K562 (cell line): ENCODE measurements around the gene AAGAB. TPM values are rescaled to one million over a fixed set of nuclear protein-coding genes. Genes with fewer than 3 reads are reported as not detected.

Experiments
- CBX2 ChIP-seq: fragments of 200-600 bp; sonication (generic); IDR thresholded peaks from one replicate; pipeline ENCODE4 v1.6.1; 2012; ENCODE audit warnings: mild to moderate bottlenecking, low read length, inconsistent platforms; ENCODE audit not compliant: insufficient read depth, poor library complexity, severe bottlenecking
- ERF ChIP-seq: fragments of 450-650 bp; formaldehyde crosslinking; IDR thresholded peaks from 2 replicates; pipeline ENCODE4 v1.4.0; 2020; ENCODE audit warnings: mild to moderate bottlenecking, mixed read lengths
- FOXP4 ChIP-seq: sonication (generic); formaldehyde crosslinking; IDR thresholded peaks from 2 replicates; pipeline ENCODE4 v1.8.0; 2022; ENCODE audit warnings: mild to moderate bottlenecking, missing genetic modification reagents, borderline replicate concordance
- HCFC1 ChIP-seq: IDR thresholded peaks from 2 replicates; pipeline ENCODE4 v1.6.1; 2012; ENCODE audit warnings: low read depth, low read length, improper control_type of control experiment
- HNRNPLL ChIP-seq: fragments of 200-400 bp; formaldehyde crosslinking; IDR thresholded peaks from 2 replicates; pipeline ENCODE4 v1.6.1; 2017; ENCODE audit warnings: low read length, low read depth, mild to moderate bottlenecking; ENCODE audit not compliant: poor library complexity, severe bottlenecking
- KAT7 ChIP-seq: sonication (generic); formaldehyde crosslinking; IDR thresholded peaks from 2 replicates; pipeline ENCODE4 v1.8.0; 2022; ENCODE audit warnings: missing genetic modification reagents, mild to moderate bottlenecking, borderline replicate concordance
- MEF2D ChIP-seq: conservative IDR thresholded peaks from 2 replicates; pipeline ENCODE4 v1.6.1; 2016; ENCODE audit warnings: low read depth, missing genetic modification characterization, missing compliant biosample characterization
- NCOA2 ChIP-seq, 2 experiments: fragments of 450-650 bp; IDR thresholded peaks; 2 replicates each; pipeline ENCODE4 v1.6.1; 2018; ENCODE audit warnings: mild to moderate bottlenecking in 2 of 2, moderate library complexity in 1 of 2; ENCODE audit not compliant: partially characterized antibody in 2 of 2
- NFE2 ChIP-seq: IDR thresholded peaks from 2 replicates; pipeline ENCODE4 v1.6.1; 2014; ENCODE audit warnings: antibody characterized with exemption, low read depth
- NR2C2 ChIP-seq, 2 experiments: fragments of 200-800 bp in 1 of 2; sonication (Bioruptor generic) in 1 of 2; sonication (generic) in 1 of 2; formaldehyde crosslinking in 1 of 2; IDR thresholded peaks; 2 replicates each; pipeline versions ENCODE4 v1.6.1 to v1.8.0; 2016 to 2022; ENCODE audit warnings: mild to moderate bottlenecking in 1 of 2, missing compliant biosample characterization in 1 of 2, missing genetic modification characterization in 1 of 2, missing genetic modification reagents in 1 of 2
- PCBP1 ChIP-seq: fragments of 200-400 bp; formaldehyde crosslinking; IDR thresholded peaks from 2 replicates; pipeline ENCODE4 v1.6.1; 2018; ENCODE audit warnings: mild to moderate bottlenecking, low read depth, low read length; ENCODE audit not compliant: poor library complexity, severe bottlenecking
- SPI1 ChIP-seq: IDR thresholded peaks from 2 replicates; pipeline ENCODE4 v1.6.1; 2011; ENCODE audit warnings: low read depth, low read length, control low read depth, borderline replicate concordance
- YY1 ChIP-seq, 3 experiments: IDR thresholded peaks; 2 replicates each; pipeline ENCODE4 v1.6.1; 2011; ENCODE audit warnings: low read length in 2 of 3, mild to moderate bottlenecking in 2 of 3, moderate library complexity in 2 of 3, borderline replicate concordance in 1 of 3, control low read depth in 1 of 3, low read depth in 1 of 3; ENCODE audit not compliant: insufficient read depth in 3 of 3, insufficient replicate concordance in 2 of 3, control insufficient read depth in 1 of 3, insufficient read length in 1 of 3; ENCODE audit errors: extremely low read depth in 1 of 3
- ZBTB17 ChIP-seq: fragments of 450-650 bp; formaldehyde crosslinking; IDR thresholded peaks from 2 replicates; pipeline ENCODE4 v1.4.0; 2020; ENCODE audit warnings: mild to moderate bottlenecking
- ZNF311 ChIP-seq: fragments of 250-450 bp; sonication (Bioruptor Pico); IDR thresholded peaks from 2 replicates; pipeline ENCODE4 v1.4.0; 2020; ENCODE audit warnings: mild to moderate bottlenecking, moderate library complexity
- ZNF75A ChIP-seq: fragments of 450-650 bp; formaldehyde crosslinking; IDR thresholded peaks from 2 replicates; pipeline ENCODE4 v1.4.0; 2020; ENCODE audit warnings: mild to moderate bottlenecking
- polyA plus RNA-seq, 8 experiments: library from polyadenylated mRNA; depleted of rRNA in 4 of 8; stranded (reverse) in 5 of 8; unstranded in 3 of 8; fragments of >200 nt; fragmentation: Nextera tagmentation in 2 of 8; fragmentation: Illumina TruSeq in 1 of 8; extraction: Ambion mirVana in 2 of 8; extraction: Trizol in 1 of 8; gene quantifications; 2 replicates each; pipeline versions ENCODE4 v1.2.1 to v1.2.3, GENCODE V29; 2011 to 2014; ENCODE audit warnings: inconsistent platforms in 1 of 8, missing spikeins in 1 of 8
- total RNA-seq, 7 experiments: library from RNA; depleted of rRNA in 6 of 7; stranded (reverse); fragments of >200 nt in 6 of 7; fragmentation: Illumina TruSeq in 2 of 7; extraction: Trizol in 2 of 7; gene quantifications; 2 replicates each; pipeline versions ENCODE4 v1.2.1 to v1.2.3, GENCODE V29; 2011 to 2021; ENCODE audit warnings: low replicate concordance in 1 of 7
- TF ChIP-seq, protein P1 (sequence below): fragments of 250-450 bp; sonication (Bioruptor Pico); IDR thresholded peaks from 2 replicates; pipeline ENCODE4 v1.6.1; 2021; ENCODE audit warnings: mild to moderate bottlenecking
- TF ChIP-seq, protein P2 (sequence below): sonication (generic); formaldehyde crosslinking; IDR thresholded peaks from 2 replicates; pipeline ENCODE4 v1.5.0; 2020; ENCODE audit warnings: missing genetic modification reagents
- TF ChIP-seq, protein P3 (sequence below): fragments of 450-650 bp; IDR thresholded peaks from 2 replicates; pipeline ENCODE4 v1.6.1; 2014; ENCODE audit warnings: low read depth, mild to moderate bottlenecking, moderate library complexity, borderline replicate concordance
- TF ChIP-seq, protein P4 (sequence below): fragments of 450-650 bp; formaldehyde crosslinking; IDR thresholded peaks from 2 replicates; pipeline ENCODE4 v1.4.0; 2020; ENCODE audit warnings: mild to moderate bottlenecking, moderate library complexity

The AAGAB gene
- total and polyA plus RNA-seq, 9 of the 15 experiments (the other 6 are each of a cell fraction or from before 2014, with no cell fraction given), result 17.8 to 109 (median 58.3) TPM

DNA sequence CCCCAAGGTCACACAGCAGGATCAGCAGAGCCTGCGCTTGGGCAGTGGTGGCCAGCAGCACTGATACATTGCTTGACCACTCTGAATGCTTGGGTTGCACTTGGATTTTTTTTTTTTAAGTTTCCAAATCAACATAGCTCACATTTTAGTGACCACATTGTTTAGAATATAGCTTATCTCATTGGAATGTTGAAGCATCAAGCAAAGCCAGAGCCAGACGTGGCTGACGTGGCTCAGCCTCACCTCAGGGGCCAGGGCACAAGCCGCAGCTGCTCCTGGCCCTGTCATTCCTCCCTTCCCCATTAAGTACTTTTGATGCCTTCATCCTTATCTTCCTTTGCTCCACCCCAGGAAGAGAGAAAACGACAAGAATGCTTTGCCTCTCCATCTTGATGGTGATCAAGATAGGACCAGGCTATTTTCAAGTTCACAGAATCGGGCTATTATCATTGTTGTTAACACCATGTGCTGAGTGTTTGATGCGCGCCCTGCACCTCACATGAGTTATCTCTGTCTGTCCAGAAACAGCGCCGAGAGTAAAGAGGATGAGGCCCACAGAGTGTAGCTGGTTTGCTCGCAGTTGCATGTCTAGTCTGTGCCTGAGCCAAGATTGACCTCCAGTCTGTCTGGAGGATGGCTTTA, 75.8 kb downstream of the AAGAB start (continued):
- TF ChIP-seq FOXP4 (CRISPR knock-in tag) (no peak), MEF2D (tag) (peak; percentile 80), NFE2 (no peak), NCOA2 (IDR thresholded peaks at IDR 0.05; ENCODE audit: partially characterized antibody in 2 of 2) (no peak), YY1 (IDR thresholded peaks at IDR 0.05; ENCODE audit: borderline replicate concordance in 1 of 3, control insufficient read depth in 1 of 3, extremely low read depth in 1 of 3, insufficient read depth in 3 of 3, insufficient read length in 1 of 3, insufficient replicate concordance in 2 of 3, low read depth in 1 of 3, low read length in 2 of 3) (no peak), HCFC1 (no peak), KAT7 (CRISPR knock-in tag) (no peak), ERF (CRISPR knock-in tag) (no peak), HNRNPLL (no peak), NR2C2 (CRISPR knock-in tag; IDR thresholded peaks at IDR 0.05) (no peak), NR2C2 (tag; IDR thresholded peaks at IDR 0.05) (peak; percentile 41; the same call in 1 of the 2 replicates), ZNF75A (CRISPR knock-in tag) (no peak), ZNF311 (CRISPR knock-in tag) (no peak), CBX2 (no peak), PCBP1 (no peak), SPI1 (no peak), ZBTB17 (CRISPR knock-in tag) (no peak)
- TF ChIP-seq, protein P1, sequence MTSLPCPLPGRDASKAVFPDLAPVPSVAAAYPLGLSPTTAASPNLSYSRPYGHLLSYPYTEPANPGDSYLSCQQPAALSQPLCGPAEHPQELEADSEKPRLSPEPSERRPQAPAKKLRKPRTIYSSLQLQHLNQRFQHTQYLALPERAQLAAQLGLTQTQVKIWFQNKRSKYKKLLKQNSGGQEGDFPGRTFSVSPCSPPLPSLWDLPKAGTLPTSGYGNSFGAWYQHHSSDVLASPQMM (CRISPR knock-in tag), result no peak
- TF ChIP-seq, protein P2, sequence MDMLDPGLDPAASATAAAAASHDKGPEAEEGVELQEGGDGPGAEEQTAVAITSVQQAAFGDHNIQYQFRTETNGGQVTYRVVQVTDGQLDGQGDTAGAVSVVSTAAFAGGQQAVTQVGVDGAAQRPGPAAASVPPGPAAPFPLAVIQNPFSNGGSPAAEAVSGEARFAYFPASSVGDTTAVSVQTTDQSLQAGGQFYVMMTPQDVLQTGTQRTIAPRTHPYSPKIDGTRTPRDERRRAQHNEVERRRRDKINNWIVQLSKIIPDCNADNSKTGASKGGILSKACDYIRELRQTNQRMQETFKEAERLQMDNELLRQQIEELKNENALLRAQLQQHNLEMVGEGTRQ (CRISPR knock-in tag), result no peak
- TF ChIP-seq, protein P3, sequence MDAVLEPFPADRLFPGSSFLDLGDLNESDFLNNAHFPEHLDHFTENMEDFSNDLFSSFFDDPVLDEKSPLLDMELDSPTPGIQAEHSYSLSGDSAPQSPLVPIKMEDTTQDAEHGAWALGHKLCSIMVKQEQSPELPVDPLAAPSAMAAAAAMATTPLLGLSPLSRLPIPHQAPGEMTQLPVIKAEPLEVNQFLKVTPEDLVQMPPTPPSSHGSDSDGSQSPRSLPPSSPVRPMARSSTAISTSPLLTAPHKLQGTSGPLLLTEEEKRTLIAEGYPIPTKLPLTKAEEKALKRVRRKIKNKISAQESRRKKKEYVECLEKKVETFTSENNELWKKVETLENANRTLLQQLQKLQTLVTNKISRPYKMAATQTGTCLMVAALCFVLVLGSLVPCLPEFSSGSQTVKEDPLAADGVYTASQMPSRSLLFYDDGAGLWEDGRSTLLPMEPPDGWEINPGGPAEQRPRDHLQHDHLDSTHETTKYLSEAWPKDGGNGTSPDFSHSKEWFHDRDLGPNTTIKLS, result peak; percentile 78; the same call in 1 of the 2 replicates
- TF ChIP-seq, protein P4, sequence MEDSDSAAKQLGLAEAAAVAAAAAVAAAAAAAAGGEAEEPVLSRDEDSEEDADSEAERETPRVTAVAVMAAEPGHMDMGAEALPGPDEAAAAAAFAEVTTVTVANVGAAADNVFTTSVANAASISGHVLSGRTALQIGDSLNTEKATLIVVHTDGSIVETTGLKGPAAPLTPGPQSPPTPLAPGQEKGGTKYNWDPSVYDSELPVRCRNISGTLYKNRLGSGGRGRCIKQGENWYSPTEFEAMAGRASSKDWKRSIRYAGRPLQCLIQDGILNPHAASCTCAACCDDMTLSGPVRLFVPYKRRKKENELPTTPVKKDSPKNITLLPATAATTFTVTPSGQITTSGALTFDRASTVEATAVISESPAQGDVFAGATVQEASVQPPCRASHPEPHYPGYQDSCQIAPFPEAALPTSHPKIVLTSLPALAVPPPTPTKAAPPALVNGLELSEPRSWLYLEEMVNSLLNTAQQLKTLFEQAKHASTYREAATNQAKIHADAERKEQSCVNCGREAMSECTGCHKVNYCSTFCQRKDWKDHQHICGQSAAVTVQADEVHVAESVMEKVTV (CRISPR knock-in tag), result no peak
